C4-2B (cell line): ENCODE data around the gene NMBR.
"Not testable (repeated sequence)": the region's sequence is repeated elsewhere in the genome, so short reads cannot be mapped to it uniquely, and the experiment has no call there.

ENCODE experiments used
- H3K27ac ChIP-seq: fragments of 450-650 bp; 2 replicates; pipeline ENCODE4 v1.5.1; 2017
- CTCF ChIP-seq: fragments of 450-650 bp; conservative IDR thresholded peaks from 2 replicates; pipeline ENCODE4 v1.5.1; 2017; ENCODE audit warnings: mild to moderate bottlenecking
- ZFX ChIP-seq: fragments of 450-650 bp; IDR thresholded peaks from 2 replicates; pipeline ENCODE4 v1.6.1; 2017

The NMBR gene

GRCh38 chr6:142121342-142121741 is 25.6 kb downstream of the NMBR start:
- TF ChIP-seq ZFX: no peak
- TF ChIP-seq CTCF: no peak
- no peak overlapping the region for H3K27ac ChIP-seq

- TF ChIP-seq CTCF (no peak), ZFX (no peak)
- no peak overlapping the region for H3K27ac ChIP-seq
Measured at GRCh38 chr6:142118925-142119324, 28.0 kb downstream of the NMBR start.

- no peak for TF ChIP-seq ZFX
- no peak for TF ChIP-seq CTCF
- no peak overlapping the region for H3K27ac ChIP-seq
Measured at GRCh38 chr6:142118328-142118727, 28.6 kb downstream of the NMBR start.

- H3K27ac ChIP-seq: no peak overlapping the region
- TF ChIP-seq CTCF (no peak), ZFX (no peak)
Measured at GRCh38 chr6:142117366-142117765, 29.6 kb downstream of the NMBR start.

DNA sequence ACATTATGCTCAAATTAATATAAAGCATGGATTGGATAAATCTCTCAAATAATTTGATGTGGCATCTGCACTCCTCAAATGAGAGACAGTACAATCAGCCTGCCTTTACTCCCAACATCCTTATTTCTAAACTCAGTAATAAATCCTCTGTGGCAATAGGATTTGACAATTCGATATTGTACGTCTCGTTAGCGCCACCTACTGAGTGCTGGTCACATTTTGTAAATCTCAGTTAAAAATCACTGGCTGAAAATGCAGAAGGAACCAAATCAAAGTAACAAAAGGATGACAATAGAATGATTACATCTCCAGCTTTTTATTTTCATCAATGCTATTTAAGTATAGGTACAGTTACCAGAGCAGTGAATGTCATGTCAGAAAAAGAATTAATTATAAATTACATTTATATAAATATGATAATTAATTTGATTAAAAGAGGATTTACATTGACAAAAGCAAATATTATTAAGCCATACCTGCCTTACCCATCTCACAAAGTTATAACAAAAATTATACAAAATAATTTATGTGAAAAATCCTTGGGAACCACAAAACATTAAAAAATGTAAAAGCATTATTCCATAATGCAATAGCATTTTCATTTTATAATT is 34.4 kb downstream of the NMBR start:
- no peak overlapping the region for H3K27ac ChIP-seq
- TF ChIP-seq ZFX (no peak), CTCF (peak; percentile 84)

GRCh38 chr6:142110820-142111219 is 36.1 kb downstream of the NMBR start:
- H3K27ac ChIP-seq: not testable (repeated sequence)

- not testable (repeated sequence) for H3K27ac ChIP-seq
Measured at GRCh38 chr6:142104820-142105219, 42.1 kb downstream of the NMBR start.

DNA sequence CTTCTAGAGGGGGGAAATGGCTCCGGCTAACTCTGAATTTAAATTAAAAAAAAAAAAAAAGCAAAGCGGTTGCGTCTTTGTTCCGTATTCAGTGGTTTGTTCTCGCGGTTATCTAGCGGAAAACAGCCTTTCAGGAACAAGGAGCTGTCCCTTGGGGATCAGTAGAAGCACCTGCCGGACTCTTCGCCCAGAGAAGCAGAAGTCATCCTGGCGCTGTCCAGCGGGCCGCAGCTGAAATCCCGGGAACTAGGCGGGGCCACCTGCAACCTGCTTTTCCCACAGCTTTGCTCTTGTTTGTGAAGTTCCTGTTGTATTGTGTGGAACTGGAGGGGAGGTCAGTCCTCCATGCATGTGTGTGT is 58.1 kb downstream of the NMBR start:
- no peak for TF ChIP-seq CTCF
- no peak for TF ChIP-seq ZFX

More for the DNA sequence above, 58.1 kb downstream of the NMBR start:
- no peak overlapping the region for H3K27ac ChIP-seq
